Measurements from ENCODE around the gene SULT6B1. TPM values are rescaled to one million over a fixed set of nuclear protein-coding genes. Genes with fewer than 3 reads are reported as not detected.

The SULT6B1 gene, protein sequence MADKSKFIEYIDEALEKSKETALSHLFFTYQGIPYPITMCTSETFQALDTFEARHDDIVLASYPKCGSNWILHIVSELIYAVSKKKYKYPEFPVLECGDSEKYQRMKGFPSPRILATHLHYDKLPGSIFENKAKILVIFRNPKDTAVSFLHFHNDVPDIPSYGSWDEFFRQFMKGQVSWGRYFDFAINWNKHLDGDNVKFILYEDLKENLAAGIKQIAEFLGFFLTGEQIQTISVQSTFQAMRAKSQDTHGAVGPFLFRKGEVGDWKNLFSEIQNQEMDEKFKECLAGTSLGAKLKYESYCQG
- total RNA-seq, result not detected in 2 replicates

DNA sequence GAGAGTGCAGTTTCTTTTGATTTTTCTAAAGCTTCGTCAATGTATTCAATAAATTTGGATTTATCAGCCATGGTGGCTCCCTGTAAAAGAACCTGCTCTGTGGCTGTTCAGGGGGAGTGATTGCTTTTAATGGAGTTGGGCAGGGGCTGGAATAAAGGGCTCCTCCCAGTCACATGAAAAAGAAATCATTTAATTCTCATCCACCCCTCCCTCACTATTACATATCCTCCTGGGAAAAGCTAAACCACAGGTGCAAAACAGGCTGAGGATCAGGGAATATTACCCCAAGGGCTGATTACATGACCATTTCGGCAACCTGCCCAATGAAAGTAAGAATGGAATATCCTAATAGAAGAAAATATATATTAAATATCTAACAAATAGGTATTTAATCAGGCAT, at the start of gene SULT6B1:
Gene SULT6B1 (minus strand): TSS at position 101 of the 400 bp plus-strand sequence. CDS start 30 bp downstream, at position 71.

DNA sequence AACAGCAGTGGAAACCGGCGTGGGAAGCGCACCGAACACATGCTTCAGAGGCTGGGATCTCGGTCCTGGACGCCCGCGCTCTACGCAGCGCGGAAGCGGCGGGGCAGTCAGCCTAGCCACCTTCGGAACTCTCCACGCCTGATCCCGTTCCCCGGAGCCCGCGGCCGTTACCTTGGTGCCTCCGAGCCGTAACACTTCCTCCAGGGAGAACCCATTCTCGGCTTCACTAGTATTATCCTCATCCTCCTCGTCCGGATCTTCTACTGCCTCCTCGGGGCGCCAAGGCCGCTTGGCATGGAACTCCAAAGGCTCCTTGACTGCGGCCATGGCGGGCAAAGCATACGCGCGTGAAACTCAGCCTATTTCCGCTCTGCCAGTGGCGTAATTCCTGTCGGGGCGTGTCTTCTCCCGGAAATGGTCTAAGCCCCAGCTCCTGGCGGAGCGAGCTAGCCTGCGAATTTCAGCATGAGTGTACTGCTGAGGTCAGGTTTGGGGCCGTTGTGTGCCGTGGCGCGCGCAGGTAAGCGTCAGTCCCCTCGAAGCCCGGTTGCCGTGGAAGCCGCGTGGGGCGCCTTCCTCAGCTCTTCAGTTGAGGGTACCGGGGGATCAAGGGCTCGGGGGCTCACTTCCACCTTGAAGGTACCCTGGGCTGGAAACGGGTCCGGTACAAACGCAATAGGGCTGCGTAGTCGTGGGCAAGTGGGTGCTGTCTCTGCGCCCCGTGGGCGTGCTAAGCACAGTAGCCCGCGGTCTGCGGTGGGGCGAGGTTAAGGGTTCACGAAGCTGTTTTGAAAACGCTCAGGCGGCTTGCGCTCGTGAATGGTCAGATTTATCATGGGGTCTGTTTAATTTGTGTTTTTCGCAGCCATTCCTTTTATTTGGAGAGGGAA, 43.0 kb upstream of the SULT6B1 start, which contains the start of the genes CEBPZ and NDUFAF7:
Gene CEBPZ (minus strand): TSS at position 356 of the 890 bp plus-strand sequence. CDS start 29 bp downstream, at position 327.
Gene NDUFAF7 (plus strand): TSS at position 418 of the 890 bp plus-strand sequence. CDS start 48 bp downstream, at position 466.

DNA sequence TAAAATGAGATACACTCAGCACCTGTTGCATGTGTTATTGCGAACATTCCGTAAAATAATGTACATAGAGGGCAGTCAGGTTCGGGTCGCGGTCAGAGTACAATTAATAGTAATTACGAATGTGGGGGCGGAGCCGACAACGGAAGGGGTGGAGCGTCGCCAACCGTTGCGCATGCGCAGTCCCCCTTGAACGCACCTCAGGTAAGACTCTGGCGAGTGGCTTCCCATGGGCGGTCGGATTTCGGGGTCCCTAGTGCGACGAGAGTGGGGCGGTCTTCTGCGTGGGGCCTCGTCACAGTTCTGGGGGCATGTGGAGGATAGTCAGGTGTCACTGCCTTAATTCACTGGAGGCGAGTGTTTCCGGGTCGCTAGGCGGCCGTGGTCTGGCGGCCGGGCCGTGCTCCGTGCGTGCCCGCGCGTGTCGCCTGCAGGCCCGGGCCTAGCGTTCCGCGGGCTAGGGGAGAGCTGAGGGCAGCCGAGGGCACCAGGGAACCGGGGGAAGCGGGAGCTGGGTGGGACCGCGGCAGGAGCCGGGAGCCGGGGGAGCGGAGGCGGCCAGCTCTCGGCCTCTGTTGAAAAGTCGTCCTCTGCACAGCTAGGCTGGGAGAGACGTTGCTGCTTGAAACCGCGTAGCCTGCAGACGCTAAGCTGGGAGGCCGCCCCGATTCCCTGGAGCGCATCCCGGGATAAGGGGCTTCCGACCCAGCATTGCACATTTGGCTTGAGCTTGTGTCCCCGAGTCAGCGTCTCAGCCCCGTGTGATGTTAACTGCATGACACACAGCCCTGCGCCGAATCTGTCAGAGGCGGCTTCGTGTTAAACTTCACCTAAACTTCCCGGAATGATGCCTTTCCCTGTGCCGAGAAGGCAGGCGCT, 8.1 kb upstream of the SULT6B1 start, which contains the start of gene CEBPZOS:
Gene CEBPZOS (plus strand): TSS at position 177 of the 876 bp plus-strand sequence. CDS start 3,209 bp downstream, outside the sequence.

DNA sequence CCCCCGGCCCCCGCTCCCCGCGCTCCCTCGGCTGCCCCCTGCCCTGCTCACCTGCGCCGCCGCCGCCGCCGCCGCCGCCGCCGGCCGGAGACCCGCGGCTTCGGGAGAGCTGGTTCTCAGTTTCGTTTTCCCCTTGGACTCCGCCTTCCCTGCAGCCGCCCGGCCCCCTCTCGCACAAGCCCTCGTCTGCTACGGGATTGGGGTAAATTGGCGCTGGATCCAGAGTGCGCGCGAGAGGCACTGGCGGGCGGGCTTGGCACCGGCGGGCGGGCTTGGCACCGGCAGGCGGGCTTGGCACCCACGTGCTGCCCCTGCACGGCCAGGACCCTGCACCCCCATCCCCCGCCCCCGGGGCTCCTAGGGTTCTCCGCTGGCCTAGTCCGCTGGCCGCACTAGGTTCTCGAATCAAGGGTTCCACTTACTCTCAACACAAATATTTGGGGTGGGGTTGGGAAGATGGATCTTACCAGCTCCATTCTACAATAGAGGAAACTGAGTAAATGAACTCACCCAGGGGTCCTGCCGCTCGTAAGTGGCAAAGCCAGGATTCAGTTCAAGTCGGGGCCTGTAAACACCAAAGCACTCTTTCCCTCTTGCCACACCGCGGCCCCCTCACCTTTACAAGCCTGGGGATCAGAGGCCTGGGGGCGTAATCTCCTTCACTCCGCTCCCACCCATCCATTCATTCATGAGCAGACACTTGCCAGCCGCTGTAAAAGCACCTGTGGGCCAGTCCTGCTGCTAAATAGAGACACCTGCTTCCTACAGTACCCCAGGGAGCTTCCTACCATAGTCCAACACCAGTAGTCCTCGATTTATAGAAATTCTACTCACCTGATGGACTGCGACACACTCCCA, 31.4 kb downstream of the SULT6B1 start, which contains the start of gene EIF2AK2:
Gene EIF2AK2 (minus strand): TSS at position 124 of the 858 bp plus-strand sequence. CDS start 9,174 bp downstream, outside the sequence.

Other genes starting within 250 kb of the SULT6B1 start
- gene STRN, start 222.1 kb downstream of the SULT6B1 start, total RNA-seq, result 10.5 and 12.2 TPM in 2 replicates
- gene HEATR5B, start 104.3 kb downstream of the SULT6B1 start, total RNA-seq, result 14.4 and 17.0 TPM in 2 replicates
- 4.1 and 5.3 TPM in 2 replicates for gene GPATCH11, start 104.2 kb downstream of the SULT6B1 start, total RNA-seq
- gene EIF2AK2, start 31.7 kb downstream of the SULT6B1 start, total RNA-seq, result 19.3 and 22.7 TPM in 2 replicates
- 9.1 and 9.4 TPM in 2 replicates for gene CEBPZOS, start 7.8 kb upstream of the SULT6B1 start, total RNA-seq
- gene CEBPZ, start 42.9 kb upstream of the SULT6B1 start, total RNA-seq, result 40.1 and 56.1 TPM in 2 replicates
- 13.7 and 13.9 TPM in 2 replicates for gene NDUFAF7, start 43.0 kb upstream of the SULT6B1 start, total RNA-seq
- 47.9 and 50.1 TPM in 2 replicates for gene PRKD3, start 136.2 kb upstream of the SULT6B1 start, total RNA-seq
- 4.0 and 9.5 TPM in 2 replicates for gene QPCT, start 156.0 kb upstream of the SULT6B1 start, total RNA-seq

Data from smooth muscle cell of bladder (primary cell).